Smooth muscle cell (in vitro differentiated cells): ENCODE measurements around the gene KCNG2. TPM values are rescaled to one million over a fixed set of nuclear protein-coding genes. Genes with fewer than 3 reads are reported as not detected.

ENCODE experiments used
- DNase-seq: peaks from one replicate; lab custom pipeline; 2025; ENCODE audit not compliant: unreplicated experiment; lab: John Stamatoyannopoulos, UW
- H2AFZ ChIP-seq: fragments of 200-600 bp; sonication (generic); 2 replicates; pipeline ENCODE4 v1.6.0; 2016; ENCODE audit warnings: antibody characterized with exemption, low read depth, mild to moderate bottlenecking
- H3F3A ChIP-seq: fragments of 200-600 bp; sonication (generic); 2 replicates; pipeline ENCODE4 v1.6.0; 2017; ENCODE audit warnings: antibody characterized with exemption, low read depth
- H3K27ac ChIP-seq: fragments of 200-600 bp; sonication (generic); 2 replicates; pipeline ENCODE4 v1.5.1; 2016; ENCODE audit warnings: low read depth, mild to moderate bottlenecking
- H3K27me3 ChIP-seq: fragments of 200-600 bp; sonication (generic); 2 replicates; pipeline ENCODE4 v1.6.1; 2016; ENCODE audit warnings: low read depth, mild to moderate bottlenecking
- H3K36me3 ChIP-seq: fragments of 200-600 bp; sonication (generic); 2 replicates; pipeline ENCODE4 v1.5.1; 2016; ENCODE audit warnings: low read depth
- H3K4me1 ChIP-seq: fragments of 200-600 bp; sonication (generic); 2 replicates; pipeline ENCODE4 v1.5.1; 2016; ENCODE audit warnings: low read depth
- H3K4me2 ChIP-seq: fragments of 200-600 bp; sonication (generic); 2 replicates; pipeline ENCODE4 v1.6.0; 2016; ENCODE audit warnings: mild to moderate bottlenecking
- H3K4me3 ChIP-seq: fragments of 200-600 bp; sonication (generic); 2 replicates; pipeline ENCODE4 v1.5.1; 2016; ENCODE audit warnings: mild to moderate bottlenecking
- H3K79me2 ChIP-seq: fragments of 200-600 bp; sonication (generic); 2 replicates; pipeline ENCODE4 v1.6.0; 2016; ENCODE audit warnings: low read depth, mild to moderate bottlenecking
- H3K9ac ChIP-seq: fragments of 200-600 bp; sonication (generic); 2 replicates; pipeline ENCODE4 v1.6.0; 2016; ENCODE audit warnings: low read depth
- H3K9me3 ChIP-seq: fragments of 200-600 bp; sonication (generic); replicated peaks from 2 replicates; pipeline ENCODE4 v1.5.1; 2016; ENCODE audit warnings: low read depth
- H4K20me1 ChIP-seq: fragments of 200-600 bp; sonication (generic); 2 replicates; pipeline ENCODE4 v1.6.0; 2016; ENCODE audit warnings: low read depth
- CTCF ChIP-seq: fragments of 200-600 bp; sonication (generic); IDR thresholded peaks from 2 replicates; pipeline ENCODE4 v1.5.1; 2017; ENCODE audit warnings: borderline replicate concordance, mild to moderate bottlenecking, antibody characterized with exemption; ENCODE audit not compliant: insufficient read depth, poor library complexity, severe bottlenecking
- WGBS: methylation state at CpG from one replicate; pipeline ENCODE4 v1.1.7; 2016; ENCODE audit warnings: low lambda C conversion rate; 5-methylcytosine and 5-hydroxymethylcytosine counted together
- polyA plus RNA-seq: library from polyadenylated mRNA; unstranded; fragments of >200 nt; fragmentation: Nextera tagmentation; extraction: Ambion mirVana; gene quantifications from 2 replicates; pipeline ENCODE4 v1.2.1, GENCODE V29; 2016
- total RNA-seq: library from RNA; depleted of rRNA; stranded (reverse); fragments of >200 nt; gene quantifications from 2 replicates; pipeline ENCODE4 v1.2.3, GENCODE V29; 2014

KCNG2 gene
- total and polyA plus RNA-seq, 2 experiments from 2014 or later: 0.17 TPM; not detected in 1

- H3K36me3 ChIP-seq: no peaks in the 10 kb centered on the region
- H3K27me3 ChIP-seq: no peaks in the 10 kb centered on the region
- H3K79me2 ChIP-seq: no peaks in the 10 kb centered on the region
- peak overlapping the region; percentile 55 for H3K4me2 ChIP-seq
- H3K4me1 ChIP-seq: peaks cover 5% of the 10 kb centered on the region
- peaks cover 13% of the 10 kb centered on the region for H3F3A ChIP-seq
- H3K9me3 ChIP-seq: no peaks in the 10 kb centered on the region
- WGBS: 89% methylated on average over 27 of the region's 27 CpGs
- no peak for DNase-seq
- no peak for TF ChIP-seq CTCF
- peaks cover 26% of the 10 kb centered on the region for H4K20me1 ChIP-seq
- H3K27ac ChIP-seq: no peak overlapping the region
- no peak overlapping the region for H2AFZ ChIP-seq
- H3K9ac ChIP-seq: no peak overlapping the region
- no peak overlapping the region for H3K4me3 ChIP-seq
These were observed 106.8 kb downstream of the KCNG2 start for GRCh38 chr18:79904357-79905147.

GRCh38 chr18:79905389-79905911 is 107.7 kb downstream of the KCNG2 start:
- Histone ChIP-seq H2AFZ (no peak overlapping the region), H3K9ac (no peak overlapping the region), H3K9me3 (no peaks in the 10 kb centered on the region), H3K36me3 (no peaks in the 10 kb centered on the region), H4K20me1 (peaks cover 29% of the 10 kb centered on the region), H3K4me3 (no peak overlapping the region), H3K27ac (peak overlapping the region; percentile 49), H3F3A (peaks cover 13% of the 10 kb centered on the region), H3K4me2 (peak overlapping the region; percentile 55), H3K27me3 (no peaks in the 10 kb centered on the region), H3K79me2 (peaks cover 2% of the 10 kb centered on the region), H3K4me1 (peaks cover 5% of the 10 kb centered on the region)
- DNase-seq: no peak
- TF ChIP-seq CTCF: no peak
- WGBS: 70% methylated on average over 18 of the region's 21 CpGs

GRCh38 chr18:79905993-79906392 is 108.3 kb downstream of the KCNG2 start:
- Histone ChIP-seq H3F3A (peaks cover 13% of the 10 kb centered on the region), H3K9ac (no peak overlapping the region), H2AFZ (no peak overlapping the region), H3K27me3 (no peaks in the 10 kb centered on the region), H3K27ac (peak overlapping the region; percentile 49), H3K4me1 (peaks cover 5% of the 10 kb centered on the region), H4K20me1 (peaks cover 34% of the 10 kb centered on the region), H3K4me2 (peak overlapping the region; percentile 52), H3K4me3 (no peak overlapping the region), H3K79me2 (peaks cover 4% of the 10 kb centered on the region), H3K9me3 (no peaks in the 10 kb centered on the region), H3K36me3 (no peaks in the 10 kb centered on the region)
- DNase-seq: no peak
- WGBS: 50% methylated on average over 1 of the region's 1 CpG
- TF ChIP-seq CTCF: no peak

GRCh38 chr18:79906706-79907105 is 109.0 kb downstream of the KCNG2 start:
- H2AFZ ChIP-seq: no peak overlapping the region
- no peak overlapping the region for H3K4me2 ChIP-seq
- no peak for TF ChIP-seq CTCF

More at GRCh38 chr18:79906706-79907105, 109.0 kb downstream of the KCNG2 start:
- H4K20me1 ChIP-seq: peaks cover 41% of the 10 kb centered on the region
- no peak overlapping the region for H3K27ac ChIP-seq
- peaks cover 5% of the 10 kb centered on the region for H3K4me1 ChIP-seq
- H3K36me3 ChIP-seq: no peaks in the 10 kb centered on the region
- H3K4me3 ChIP-seq: no peak overlapping the region
- H3K9me3 ChIP-seq: no peaks in the 10 kb centered on the region
- H3K79me2 ChIP-seq: peaks cover 4% of the 10 kb centered on the region
- no peak for DNase-seq
- H3F3A ChIP-seq: peaks cover 13% of the 10 kb centered on the region
- no peaks in the 10 kb centered on the region for H3K27me3 ChIP-seq
- no peak overlapping the region for H3K9ac ChIP-seq
- WGBS: 100% methylated on average over 2 of the region's 2 CpGs
